Measurements from ENCODE around the gene DCAF17.
"Not testable (repeated sequence)": the region's sequence is repeated elsewhere in the genome, so short reads cannot be mapped to it uniquely, and the experiment has no call there.

DCAF17 gene

GRCh38 chr2:171452773-171453172 lies 18.7 kb downstream of the DCAF17 start:
- DNase-seq: no peak

GRCh38 chr2:171459498-171459897 lies 25.5 kb downstream of the DCAF17 start:
- no peak for DNase-seq

GRCh38 chr2:171460537-171460936 lies 26.5 kb downstream of the DCAF17 start:
- no peak for DNase-seq

- no peak for DNase-seq
Measured at GRCh38 chr2:171469176-171469575, 35.1 kb downstream of the DCAF17 start.

GRCh38 chr2:171470129-171470528 lies 36.1 kb downstream of the DCAF17 start:
- no peak for DNase-seq

- no peak for DNase-seq
Measured at GRCh38 chr2:171475979-171476378, 42.0 kb downstream of the DCAF17 start.

GRCh38 chr2:171478345-171478744 lies 44.3 kb downstream of the DCAF17 start:
- DNase-seq: no peak

- no peak for DNase-seq
Measured at GRCh38 chr2:171479154-171479814, 45.3 kb downstream of the DCAF17 start.

GRCh38 chr2:171480908-171481307 lies 46.9 kb downstream of the DCAF17 start:
- no peak for DNase-seq

- DNase-seq: no peak
Measured at GRCh38 chr2:171482308-171482707, 48.3 kb downstream of the DCAF17 start.

GRCh38 chr2:171482877-171483276 lies 48.9 kb downstream of the DCAF17 start:
- DNase-seq: no peak

- DNase-seq: no peak
Measured at GRCh38 chr2:171483793-171484192, 49.8 kb downstream of the DCAF17 start.

- no peak for DNase-seq
Measured at GRCh38 chr2:171485116-171485515, 51.1 kb downstream of the DCAF17 start.

- no peak for DNase-seq
Measured at GRCh38 chr2:171487201-171487600, 53.2 kb downstream of the DCAF17 start.

- no peak for DNase-seq
Measured at GRCh38 chr2:171487803-171488259, 53.8 kb downstream of the DCAF17 start.

- no peak for DNase-seq
Measured at GRCh38 chr2:171490577-171490976, 56.6 kb downstream of the DCAF17 start.

- no peak for DNase-seq
Measured at GRCh38 chr2:171491292-171491691, 57.3 kb downstream of the DCAF17 start.

- DNase-seq: no peak
Measured at GRCh38 chr2:171492664-171493063, 58.6 kb downstream of the DCAF17 start.

GRCh38 chr2:171497664-171498063 lies 63.6 kb downstream of the DCAF17 start:
- not testable (repeated sequence) for DNase-seq

- no peak for DNase-seq
Measured at GRCh38 chr2:171505374-171505773, 71.3 kb downstream of the DCAF17 start.

- DNase-seq: no peak
Measured at GRCh38 chr2:171509945-171510731, 76.1 kb downstream of the DCAF17 start.

GRCh38 chr2:171512014-171512413 lies 78.0 kb downstream of the DCAF17 start:
- DNase-seq: no peak

GRCh38 chr2:171512683-171513195 lies 78.7 kb downstream of the DCAF17 start:
- no peak for DNase-seq

All from amygdala (tissue), 56 donors.